Adrenal gland (tissue), 12 donors: Measurements from ENCODE around the gene KIDINS220. TPM values are rescaled to one million over a fixed set of nuclear protein-coding genes. Genes with fewer than 3 reads are reported as not detected.

Source experiments
- DNase-seq, 7 donors: peaks; one replicate each; pipeline ENCODE4 v3.0.0-alpha.2; 2019 to 2020
- H3K27ac ChIP-seq, 5 donors: fragments of 200-600 bp; sonication (generic) in 4 of 5; 1 replicate in 3 of 5; 2 replicates in 2 of 5; pipeline versions ENCODE4 v1.5.1 to v1.8.0; 2016 to 2020; ENCODE audit warnings: mild to moderate bottlenecking in 1 of 5
- H3K27me3 ChIP-seq: fragments of 200-600 bp; 2 replicates; pipeline ENCODE4 v1.8.0; 2021
- H3K36me3 ChIP-seq, 2 donors: fragments of 200-600 bp; replicated peaks in 1 of 2; 1 replicate in 1 of 2; 2 replicates in 1 of 2; pipeline versions ENCODE4 v1.5.1 to v1.8.0; 2018 to 2022
- H3K4me1 ChIP-seq, 2 donors: fragments of 200-600 bp; replicated peaks in 1 of 2; 1 replicate in 1 of 2; 2 replicates in 1 of 2; pipeline versions ENCODE4 v1.5.1 to v1.8.0; 2018 to 2021
- H3K4me3 ChIP-seq, 4 donors: fragments of 200-600 bp; sonication (generic) in 3 of 4; one replicate each; pipeline ENCODE4 v1.5.1; 2016 to 2018
- H3K9me3 ChIP-seq, 3 donors: fragments of 200-600 bp; sonication (generic) in 1 of 3; replicated peaks in 1 of 3; 1 replicate in 2 of 3; 2 replicates in 1 of 3; pipeline versions ENCODE4 v1.5.1 to v1.8.0; 2016 to 2021
- CTCF ChIP-seq, 6 experiments: fragments of 450-650 bp in 4 of 6; fragments of 200-600 bp in 2 of 6; sonication (generic) in 1 of 6; IDR thresholded peaks; 1 replicate in 5 of 6; 2 replicates in 1 of 6; pipeline versions ENCODE4 v1.5.1 to v1.8.0; 2016 to 2021; ENCODE audit warnings: antibody characterized with exemption in 6 of 6, mild to moderate bottlenecking in 2 of 6, moderate library complexity in 1 of 6
- POLR2A ChIP-seq, 2 donors: fragments of 450-650 bp; IDR thresholded peaks; one replicate each; pipeline ENCODE4 v1.6.1; 2017; ENCODE audit warnings: antibody characterized with exemption in 2 of 2, mild to moderate bottlenecking in 2 of 2, moderate library complexity in 1 of 2
- WGBS, 4 donors: extraction: QIAGEN DNeasy Blood & Tissue Kit in 2 of 4; methylation state at CpG; one replicate each; pipeline versions ENCODE4 v1.1.5 to v1.1.7; 2013 to 2017; 5-methylcytosine and 5-hydroxymethylcytosine counted together
- intact Hi-C, 2 donors: fragments of 100-400 bp; cut with DNase I; formaldehyde crosslinking; loops; one replicate each; pipeline versions ENCODE4 v1.14.1 to v1.15.0; 2022 to 2023
- polyA plus RNA-seq, 3 donors: library from polyadenylated mRNA; stranded (reverse); fragments of 200-250 nt in 2 of 3; fragments of 350-450 nt in 1 of 3; fragmentation: Illumina TruSeq in 1 of 3; extraction: RNeasy Lipid Tissue Mini Kit (QIAGEN cat#74804) in 1 of 3; gene quantifications; one replicate each; pipeline ENCODE4 v1.2.3, GENCODE V29; 2013 to 2014
- total RNA-seq, 9 donors: library from RNA; depleted of rRNA in 4 of 9; stranded (reverse); fragments of >200 nt in 4 of 9; fragments of 120-200 nt in 1 of 9; fragmentation: NEBNext Ultra II Directional in 1 of 9; extraction: Animal tissue kit (Norgen Biotek cat#: 25700) in 1 of 9; gene quantifications; one replicate each; pipeline versions ENCODE4 v1.1.0 to v1.2.4, GENCODE V29; 2013 to 2023
- donor health status: healthy with polysubstance abuse.
- donor health status: Bipolar disorder and iron deficiency.
- donor health status: DM: yes; HTN: yes; CAD: no.
- donor health status: DM: no; HTN: no; CAD: no.
- donor health status: DM: no; HTN: no; CAD: no.
- donor health status: DM: yes; HTN: yes; CAD: no.

KIDINS220 gene
- total and polyA plus RNA-seq, 12 donors: 17.1 to 162 (median 58.3) TPM

GRCh38 chr2:8803658-8804379 lies 33.6 kb downstream of the KIDINS220 start:
- Histone ChIP-seq H3K27ac (no peak overlapping the region), H3K27me3 (no peaks in the 10 kb centered on the region), H3K4me1 (no peaks in the 10 kb centered on the region), H3K9me3 (no peaks in the 10 kb centered on the region), H3K36me3 (peaks cover 0 to 51% of the 10 kb centered on the region in 2 donors), H3K4me3 (no peak overlapping the region)
- 63 to 91% (median 80%) methylated on average over 3 of the region's 3 CpGs for WGBS, 4 donors
- intact Hi-C loops: no loop called here
- no peak for TF ChIP-seq CTCF (IDR thresholded peaks at IDR 0.05)
- no peak for TF ChIP-seq POLR2A (IDR thresholded peaks at IDR 0.05)
- peak in 4 of 7 donors; percentile 26 to 58 (median 36) for DNase-seq

- no peak for DNase-seq
- H3K36me3 ChIP-seq: peaks cover 0 to 56% of the 10 kb centered on the region in 2 donors
- intact Hi-C loops: no loop called here
- no peak overlapping the region for H3K27ac ChIP-seq
- no peaks in the 10 kb centered on the region for H3K4me1 ChIP-seq
- 90 to 96% (median 93%) methylated on average over 3 of the region's 3 CpGs for WGBS, 4 donors
- TF ChIP-seq POLR2A (IDR thresholded peaks at IDR 0.05): no peak
- no peak for TF ChIP-seq CTCF (IDR thresholded peaks at IDR 0.05)
- no peak overlapping the region for H3K4me3 ChIP-seq
- no peaks in the 10 kb centered on the region for H3K9me3 ChIP-seq
- H3K27me3 ChIP-seq: no peaks in the 10 kb centered on the region
Measured at GRCh38 chr2:8802741-8803140, 34.7 kb downstream of the KIDINS220 start.

GRCh38 chr2:8800821-8801220 lies 36.6 kb downstream of the KIDINS220 start:
- intact Hi-C loops: no loop called here

GRCh38 chr2:8800218-8800617 lies 37.2 kb downstream of the KIDINS220 start:
- Histone ChIP-seq H3K27ac (no peak overlapping the region), H3K4me3 (no peak overlapping the region), H3K27me3 (no peaks in the 10 kb centered on the region), H3K4me1 (no peaks in the 10 kb centered on the region), H3K9me3 (no peaks in the 10 kb centered on the region), H3K36me3 (peaks cover 0 to 55% of the 10 kb centered on the region in 2 donors)
- DNase-seq: no peak
- WGBS, 4 donors: 89 to 98% (median 97%) methylated on average over 5 of the region's 5 CpGs
- TF ChIP-seq POLR2A (IDR thresholded peaks at IDR 0.05) (no peak), CTCF (IDR thresholded peaks at IDR 0.05) (no peak)
- intact Hi-C loops: no loop called here

More at GRCh38 chr2:8800821-8801220, 36.6 kb downstream of the KIDINS220 start:
- DNase-seq: no peak
- WGBS, 4 donors: 91 to 96% (median 93%) methylated on average over 4 of the region's 4 CpGs
- TF ChIP-seq POLR2A (IDR thresholded peaks at IDR 0.05) (no peak), CTCF (IDR thresholded peaks at IDR 0.05) (no peak)
- Histone ChIP-seq H3K27me3 (no peaks in the 10 kb centered on the region), H3K36me3 (peaks cover 0 to 61% of the 10 kb centered on the region in 2 donors), H3K27ac (no peak overlapping the region), H3K9me3 (no peaks in the 10 kb centered on the region), H3K4me1 (no peaks in the 10 kb centered on the region), H3K4me3 (no peak overlapping the region)
